Measurements from ENCODE around the gene SNX8.
"Not testable (repeated sequence)": the region's sequence is repeated elsewhere in the genome, so short reads cannot be mapped to it uniquely, and the experiment has no call there.

The SNX8 gene

DNA sequence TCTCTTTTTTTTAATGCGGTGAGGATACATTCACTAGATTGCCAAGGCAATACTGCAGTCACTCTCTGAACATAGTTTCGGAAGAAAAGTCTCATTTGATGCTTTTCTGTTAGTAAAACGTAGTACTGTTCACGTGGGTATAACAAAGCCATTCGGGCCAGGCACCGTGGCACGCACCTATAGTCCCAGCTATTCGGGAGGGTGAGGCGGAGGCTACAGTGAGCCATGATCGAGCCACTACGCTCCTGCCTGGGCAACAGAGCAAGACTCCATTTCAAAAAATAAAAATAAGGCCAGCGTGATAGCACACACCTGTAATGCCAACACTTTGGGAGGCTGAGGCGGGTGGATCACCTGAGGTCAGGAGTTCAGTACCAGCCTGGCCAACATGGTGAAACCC is 24.6 kb downstream of the SNX8 start:
- no peak for DNase-seq (ENCODE audit: low read depth)

DNA sequence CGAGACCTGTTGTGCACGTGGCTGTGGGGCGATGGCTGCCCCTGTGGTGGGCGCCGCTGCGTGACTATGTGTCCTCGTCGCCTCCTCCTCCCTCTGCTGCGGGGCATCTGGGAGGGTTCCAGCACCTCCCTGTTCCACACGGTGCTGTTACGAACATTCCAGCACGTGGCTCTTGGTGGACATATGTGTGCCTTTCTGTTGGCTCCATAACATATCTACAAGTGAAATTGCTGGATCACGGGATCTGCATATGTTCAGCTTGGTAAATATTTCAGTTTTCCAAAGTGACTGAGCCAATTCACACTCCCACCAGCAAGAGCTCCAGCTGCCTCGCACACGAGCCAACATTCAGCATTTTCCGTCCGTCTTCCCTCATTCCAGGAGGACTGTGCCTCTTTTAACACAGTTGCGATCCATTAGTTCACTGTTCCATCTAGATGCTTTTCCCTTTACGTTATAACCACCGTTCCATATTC is 25.1 kb downstream of the SNX8 start:
- no peak for DNase-seq (ENCODE audit: low read depth)

DNA sequence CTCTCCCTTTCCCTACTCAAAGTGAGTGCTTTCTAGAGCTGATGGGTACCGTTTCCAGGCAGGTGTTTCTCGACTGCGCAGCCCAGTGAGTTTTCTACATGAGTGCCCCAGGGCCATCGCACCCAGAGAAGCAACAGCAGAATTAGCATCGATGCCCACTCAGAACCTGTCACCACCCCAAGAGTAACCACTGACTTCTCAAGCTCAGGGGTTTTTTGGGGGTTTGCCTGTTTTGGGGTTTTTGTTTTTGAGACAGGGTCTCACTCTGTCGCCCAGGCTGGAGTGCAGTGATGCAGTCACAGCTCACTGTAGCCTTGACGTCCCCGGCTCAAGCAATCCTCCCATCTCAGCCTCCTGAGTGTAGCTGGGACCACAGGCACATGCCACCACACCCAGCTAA is 25.7 kb downstream of the SNX8 start:
- no peak for DNase-seq (ENCODE audit: low read depth)

DNA sequence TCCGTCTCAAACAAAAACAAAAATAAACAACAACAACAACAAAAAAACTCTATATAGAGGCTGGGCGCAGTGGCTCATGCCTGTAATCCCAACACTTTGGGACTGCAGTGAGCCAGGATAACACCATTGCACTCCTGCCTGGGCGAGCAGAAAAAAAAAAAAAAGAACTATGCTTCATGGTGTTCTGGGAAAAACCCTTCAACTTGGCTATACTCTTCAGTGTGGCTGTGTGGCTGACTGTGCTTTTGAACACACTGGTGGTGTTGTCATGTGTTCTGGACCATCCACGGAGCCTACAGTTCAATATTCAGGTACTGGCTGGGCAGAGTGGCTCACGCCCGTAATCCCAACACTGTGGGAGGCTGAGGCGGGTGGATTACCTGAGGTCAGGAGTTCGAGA is 26.5 kb downstream of the SNX8 start:
- no peak for DNase-seq (ENCODE audit: low read depth)

DNA sequence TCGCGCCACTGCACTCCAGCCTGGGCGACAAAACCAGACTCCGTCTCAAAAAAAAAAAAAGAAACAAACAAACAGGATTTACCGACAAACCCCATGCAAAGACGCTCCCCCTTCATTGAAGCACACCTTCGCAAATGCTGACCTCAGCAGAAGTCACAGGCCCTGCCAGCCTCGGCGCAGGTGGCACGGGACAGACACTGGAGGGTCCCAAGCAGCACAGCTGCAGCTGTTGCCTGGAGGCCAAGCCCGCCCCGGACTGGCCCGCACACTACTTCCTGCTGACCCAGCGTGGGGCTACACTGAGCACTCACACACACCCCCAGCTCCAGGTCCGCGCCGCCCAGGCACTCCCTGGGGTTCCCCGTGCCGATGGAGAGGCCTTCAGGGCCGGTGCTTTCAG is 31.2 kb downstream of the SNX8 start:
- DNase-seq (ENCODE audit: low read depth) = no peak

DNA sequence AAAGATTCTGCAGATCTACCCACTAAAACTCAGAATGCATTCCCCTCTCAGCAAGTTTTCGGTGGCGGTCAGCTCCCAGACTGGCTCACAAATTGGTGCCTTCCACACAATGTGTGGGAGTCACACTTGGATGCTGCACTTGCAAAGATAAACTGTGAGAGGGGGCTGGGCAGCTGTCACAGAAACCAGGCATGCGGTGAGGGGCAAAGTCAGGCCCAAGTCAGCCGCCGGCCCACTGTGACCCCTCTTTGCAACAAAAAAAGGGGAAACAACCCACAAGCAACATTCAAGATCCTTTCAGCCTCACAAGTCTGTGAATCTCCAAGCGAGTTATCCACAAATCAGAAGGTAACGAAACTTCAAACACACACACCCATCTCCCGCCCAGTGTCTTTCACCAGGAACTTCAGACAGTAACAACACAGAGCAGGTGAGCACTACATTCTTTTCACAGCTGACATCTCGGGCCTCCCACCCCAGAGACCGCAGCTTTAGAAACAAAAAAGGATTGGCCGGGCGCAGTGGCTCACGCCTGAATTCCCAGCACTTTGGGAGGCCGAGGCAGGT is 32.0 kb downstream of the SNX8 start:
- DNase-seq (ENCODE audit: low read depth) = no peak

DNA sequence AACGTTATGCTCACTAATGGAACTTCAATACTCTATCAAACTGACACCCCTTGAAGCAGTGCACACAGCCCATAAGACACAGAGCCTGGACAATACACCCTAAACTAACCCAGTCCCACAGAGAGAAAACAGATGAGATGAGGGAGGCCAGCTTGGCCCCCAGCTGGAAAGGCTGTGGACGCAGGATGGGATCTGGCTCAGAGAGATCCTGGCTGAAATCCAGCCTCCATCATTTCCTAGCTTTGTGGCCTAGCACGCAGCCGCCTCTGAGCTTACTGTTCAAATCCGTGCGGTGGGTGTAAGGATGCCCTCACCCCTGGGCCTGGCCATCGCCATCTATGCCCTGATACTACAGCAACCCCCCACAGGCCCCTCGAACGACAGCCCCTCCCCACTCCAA is 32.7 kb downstream of the SNX8 start:
- no peak for DNase-seq (ENCODE audit: low read depth)

DNA sequence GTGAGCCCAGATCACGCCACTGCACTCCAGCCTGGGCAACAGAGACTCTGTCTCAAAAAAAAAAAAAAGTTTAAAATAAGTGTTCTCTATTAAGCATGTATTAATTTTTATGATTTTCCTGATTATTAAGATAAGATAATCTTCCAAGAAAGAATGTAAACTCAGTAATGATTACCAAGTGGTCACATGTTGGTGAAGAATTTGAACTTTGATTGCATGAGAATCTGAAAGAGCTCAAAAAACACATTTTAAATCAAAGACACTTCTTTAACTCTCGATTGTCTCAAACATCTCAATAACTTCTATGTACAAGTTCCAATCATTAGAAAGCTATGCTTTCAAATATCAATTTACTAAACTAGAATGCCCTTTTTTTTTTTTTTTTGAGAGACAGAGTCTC is 33.8 kb downstream of the SNX8 start:
- no peak for DNase-seq (ENCODE audit: low read depth)

DNA sequence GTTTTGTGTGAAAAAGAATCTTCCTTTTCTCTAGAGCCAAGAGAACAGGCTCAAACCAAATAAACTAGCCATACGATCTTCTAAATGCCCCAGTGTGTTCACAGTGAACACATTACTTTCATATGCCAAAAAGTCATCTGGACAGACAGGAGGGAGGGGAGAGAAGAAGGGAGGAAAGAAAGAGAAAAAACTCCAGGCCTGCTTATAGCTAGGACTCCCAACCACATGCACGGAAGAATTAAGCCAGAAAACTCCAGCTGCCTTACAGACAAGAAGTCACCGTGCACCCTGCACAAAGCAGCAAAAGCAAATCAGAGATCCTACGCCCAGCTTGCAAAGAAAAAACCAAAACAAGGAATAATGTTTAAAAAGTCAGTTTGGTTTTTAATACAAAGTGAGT is 34.3 kb downstream of the SNX8 start:
- no peak for DNase-seq (ENCODE audit: low read depth)

DNA sequence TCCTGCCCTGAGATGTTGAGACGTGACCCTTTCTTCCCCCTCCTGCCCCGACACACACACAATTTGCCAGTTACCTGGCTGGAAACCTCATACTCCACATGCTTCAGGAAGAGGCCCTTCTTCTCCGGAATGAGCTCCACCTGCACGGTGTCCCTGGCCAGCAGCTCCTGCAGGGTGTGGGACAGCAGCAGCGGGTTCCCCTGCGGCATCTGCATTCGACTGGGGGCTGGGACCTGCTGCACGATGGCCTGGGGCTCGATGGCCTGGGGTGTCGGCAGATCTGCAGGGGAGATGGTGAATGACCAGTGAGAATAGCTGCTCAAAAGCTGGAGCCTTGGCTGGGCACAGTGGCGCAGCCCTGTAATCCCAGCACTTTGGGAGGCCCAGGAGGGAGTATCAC is 36.2 kb downstream of the SNX8 start:
- no peak for DNase-seq (ENCODE audit: low read depth)

DNA sequence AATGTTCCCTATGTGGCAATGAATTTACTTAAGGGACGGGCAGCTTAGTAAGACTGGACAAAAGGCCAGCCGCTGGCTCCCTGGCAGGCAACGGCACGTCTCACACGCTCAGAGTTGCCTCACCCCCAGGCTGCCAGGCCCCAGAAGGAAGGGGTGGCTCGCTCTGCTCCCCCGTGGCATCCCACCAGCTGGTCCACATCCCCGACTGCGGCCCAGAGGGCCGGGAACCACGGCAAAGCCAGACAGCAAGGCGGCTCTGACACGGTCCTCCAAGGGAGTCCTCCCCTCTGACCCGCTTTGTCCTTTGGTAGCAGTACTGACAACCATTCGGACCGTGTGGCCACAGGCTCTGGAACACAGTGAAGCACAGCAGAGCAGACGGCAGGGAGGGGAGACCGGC is 38.1 kb downstream of the SNX8 start:
- no peak for DNase-seq (ENCODE audit: low read depth)

DNA sequence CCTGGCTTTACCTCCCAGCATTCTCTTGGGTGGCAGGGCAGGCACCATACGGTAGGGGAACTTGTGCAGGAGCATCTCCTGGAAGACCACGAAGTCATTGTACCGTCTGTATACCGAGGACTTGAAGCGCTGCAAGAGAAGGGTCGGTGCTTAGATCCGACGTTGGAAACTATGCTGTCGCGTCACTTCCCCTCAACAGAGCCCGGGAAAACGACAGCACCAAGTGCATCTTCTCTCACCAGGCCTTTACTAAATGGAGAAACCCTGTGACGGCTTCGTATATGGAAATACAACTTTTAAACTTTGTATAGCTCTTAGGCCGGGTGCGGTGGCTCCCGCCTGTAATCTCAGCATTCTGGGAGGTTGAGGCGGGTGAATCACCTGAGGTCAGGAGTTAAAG is 39.1 kb downstream of the SNX8 start:
- no peak for DNase-seq (ENCODE audit: low read depth)

DNA sequence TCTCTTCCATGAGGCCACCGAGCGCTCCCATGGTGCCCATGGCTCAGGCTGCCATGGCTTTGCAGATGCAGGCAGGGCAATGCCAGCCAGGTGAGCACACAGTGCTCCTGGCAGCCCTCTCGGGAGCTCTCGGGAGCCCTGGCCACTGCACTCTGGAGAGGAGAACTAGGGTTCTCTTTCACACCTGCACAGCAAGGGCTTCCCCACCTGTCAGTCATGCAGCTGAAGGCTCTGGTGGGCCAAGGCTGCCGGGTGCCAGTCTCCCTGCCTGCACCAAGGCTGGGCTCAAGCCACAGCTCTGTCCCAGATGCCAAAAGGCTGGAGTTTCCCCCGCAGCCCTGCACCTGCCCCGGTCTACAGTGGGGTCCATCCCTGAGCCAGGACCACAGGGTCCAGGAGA is 39.6 kb downstream of the SNX8 start:
- DNase-seq (ENCODE audit: low read depth) = no peak

DNA sequence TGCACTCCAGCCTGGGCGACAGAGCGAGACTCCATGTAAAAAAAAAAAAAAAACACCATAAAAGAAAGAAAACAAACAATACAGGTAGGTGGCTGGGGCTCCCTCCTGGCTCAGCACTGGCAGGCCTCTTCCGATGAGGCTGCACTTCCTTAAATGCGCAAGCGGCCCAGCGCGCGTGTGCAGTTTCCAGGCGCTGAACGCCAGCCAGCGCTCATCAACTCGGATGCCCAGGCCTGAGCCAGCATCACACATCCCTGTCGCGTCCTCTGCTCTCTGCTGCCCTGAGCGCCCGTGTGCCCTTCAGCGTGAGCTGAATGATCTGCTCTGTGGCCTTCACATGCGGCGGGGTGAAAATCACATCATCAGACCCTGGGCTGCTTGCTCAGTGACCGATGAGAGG is 40.4 kb downstream of the SNX8 start:
- DNase-seq (ENCODE audit: low read depth) = no peak

DNA sequence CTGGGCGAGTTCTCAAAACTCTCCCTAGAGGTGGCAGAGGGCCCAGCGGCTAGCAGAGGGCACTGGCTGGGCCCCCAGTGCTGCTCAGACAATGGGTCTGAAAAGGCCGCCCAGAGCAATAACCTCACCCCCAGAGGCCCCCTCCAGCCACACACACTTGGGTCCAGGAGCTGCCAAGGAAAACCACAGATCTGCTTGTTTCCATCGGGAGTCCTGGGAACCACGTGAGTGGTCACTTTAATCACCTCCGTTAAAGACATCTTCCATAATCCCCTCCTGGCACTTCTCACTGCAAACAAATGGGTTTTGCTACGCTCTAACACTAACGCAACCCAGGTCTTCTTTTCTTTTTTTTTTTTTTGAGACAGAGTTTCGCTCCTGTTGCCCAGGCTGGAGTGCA is 42.2 kb downstream of the SNX8 start:
- DNase-seq (ENCODE audit: low read depth) = no peak

DNA sequence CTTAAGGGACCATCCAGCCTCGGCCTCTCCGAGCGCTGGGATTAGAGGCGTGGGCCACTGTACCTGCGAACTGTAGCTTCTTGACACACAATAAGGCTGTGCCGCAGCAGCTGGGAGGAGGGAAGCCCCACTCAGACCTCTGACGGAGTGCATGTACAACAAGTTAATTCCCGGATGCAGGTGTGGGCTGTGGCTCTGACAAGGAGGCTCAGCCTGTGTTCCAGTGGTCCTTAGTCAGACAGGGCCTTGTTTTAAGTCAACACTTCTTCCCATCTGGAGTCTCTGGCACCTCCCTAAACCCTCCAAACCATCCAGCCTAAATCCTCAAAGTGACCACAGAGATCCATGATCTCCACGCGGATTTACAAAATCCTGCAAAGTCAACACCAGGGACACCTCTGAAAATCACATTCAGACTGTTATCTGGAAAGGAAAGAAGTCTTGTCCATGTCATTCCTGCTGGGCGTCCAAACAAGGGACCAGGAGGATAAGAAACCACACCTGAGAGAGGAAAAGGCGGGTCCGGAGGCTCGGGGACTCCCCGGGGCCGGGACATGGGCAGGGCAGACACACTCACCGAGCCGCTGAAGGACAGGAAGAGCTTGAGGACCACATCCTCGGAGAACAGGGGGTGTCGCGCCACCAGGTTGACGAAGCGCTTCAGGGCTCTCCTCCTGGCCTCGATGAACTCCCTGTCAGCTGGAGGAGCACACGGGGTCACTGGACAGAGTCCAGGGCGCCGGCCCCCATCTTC is 42.8 kb downstream of the SNX8 start:
- DNase-seq (ENCODE audit: low read depth) = no peak

DNA sequence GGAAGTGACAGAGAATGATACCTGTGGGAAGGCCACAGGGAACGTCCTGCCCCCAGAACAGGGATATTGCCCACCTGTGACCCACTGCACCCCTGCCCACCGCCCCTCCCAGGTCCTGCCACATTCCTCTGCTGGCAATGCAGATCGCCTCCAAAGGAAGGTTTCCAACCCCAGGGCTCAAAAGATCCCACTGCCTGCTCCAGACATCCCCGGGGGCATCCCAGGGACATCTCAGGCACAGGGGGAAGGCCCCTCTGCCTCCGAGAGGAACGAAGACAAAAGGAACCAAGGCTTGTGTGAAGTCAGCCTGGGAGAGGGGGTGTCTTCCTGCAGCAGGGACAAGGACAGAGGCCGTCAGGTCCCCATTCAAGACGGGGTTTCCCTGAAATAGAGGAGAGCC is 43.7 kb downstream of the SNX8 start:
- no peak for DNase-seq (ENCODE audit: low read depth)

DNA sequence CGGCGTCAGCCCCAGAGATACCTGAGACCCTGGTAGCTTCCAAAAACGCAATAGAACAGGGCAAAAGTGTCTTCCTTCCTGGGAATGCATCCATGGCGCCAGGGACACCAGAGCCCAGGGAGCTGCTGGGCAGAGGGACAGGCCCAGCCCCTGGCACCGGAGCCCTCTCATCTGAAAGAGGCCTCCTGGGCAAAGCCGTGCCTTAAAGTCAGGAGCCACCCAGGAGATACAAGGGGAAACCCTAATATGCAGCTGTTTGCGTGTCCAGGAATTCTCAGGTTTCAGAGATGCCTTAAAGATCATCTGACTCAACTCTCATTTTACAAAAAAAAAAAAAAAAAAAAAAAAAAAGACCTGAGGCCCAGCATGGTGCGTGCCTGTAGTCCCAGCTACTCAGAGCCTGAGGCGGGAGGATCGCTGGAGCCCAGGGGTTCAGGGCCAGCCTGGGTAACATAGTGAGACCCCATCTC is 44.2 kb downstream of the SNX8 start:
- no peak for DNase-seq (ENCODE audit: low read depth)

DNA sequence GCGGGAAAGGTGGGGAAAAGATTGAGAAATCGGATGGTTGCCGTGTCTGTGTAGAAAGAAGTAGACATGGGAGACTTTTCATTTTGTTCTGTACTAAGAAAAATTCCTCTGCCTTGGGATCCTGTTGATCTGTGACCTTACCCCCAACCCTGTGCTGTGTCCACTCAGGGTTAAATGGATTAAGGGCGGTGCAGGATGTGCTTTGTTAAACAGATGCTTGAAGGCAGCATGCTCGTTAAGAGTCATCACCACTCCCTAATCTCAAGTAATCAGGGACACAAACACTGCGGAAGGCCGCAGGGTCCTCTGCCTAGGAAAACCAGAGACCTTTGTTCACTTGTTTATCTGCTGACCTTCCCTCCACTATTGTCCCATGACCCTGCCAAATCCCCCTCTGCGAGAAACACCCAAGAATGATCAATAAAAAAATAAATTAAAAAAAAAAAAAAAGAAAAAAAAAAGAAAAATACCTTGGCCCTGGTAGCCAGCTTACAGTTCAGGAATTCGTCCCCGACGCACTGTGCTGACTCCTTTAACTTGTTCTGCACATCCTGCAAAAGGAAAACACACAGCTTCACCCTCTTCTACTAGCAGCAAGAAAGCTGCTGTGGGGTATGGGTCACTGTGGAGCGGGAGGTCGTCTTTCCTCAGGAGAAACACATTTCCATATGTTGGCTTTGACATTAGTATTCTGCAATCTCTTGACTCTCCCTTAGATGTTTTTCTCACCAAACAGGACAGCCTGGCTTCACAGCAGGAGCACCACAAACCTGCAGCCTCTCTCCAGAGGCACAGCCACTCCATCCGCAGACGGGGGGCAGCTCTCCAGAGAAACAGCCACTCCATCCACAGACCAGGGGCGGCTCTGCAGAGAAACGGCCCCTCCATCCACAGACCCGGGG is 44.9 kb downstream of the SNX8 start:
- not testable (repeated sequence) for DNase-seq (ENCODE audit: low read depth)

DNA sequence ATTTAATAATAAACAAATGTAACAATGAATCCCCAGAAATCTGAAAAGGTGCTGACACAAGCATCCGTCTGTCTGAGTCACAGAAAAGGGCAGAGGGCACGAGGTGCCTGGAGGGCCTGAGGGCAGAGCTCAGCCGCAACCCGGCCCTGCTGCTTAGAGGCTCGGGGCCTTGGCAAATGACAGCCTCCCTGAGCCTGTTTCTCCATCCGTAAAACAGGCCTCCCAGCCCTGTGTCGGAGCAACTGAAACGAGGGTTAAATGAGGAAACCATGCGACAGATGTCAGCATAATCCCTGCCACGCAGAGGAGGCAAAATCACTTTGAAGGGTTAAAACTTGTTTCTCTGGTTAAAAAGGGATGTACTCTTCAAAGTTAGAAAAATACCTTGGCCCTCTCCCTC is 47.3 kb downstream of the SNX8 start:
- DNase-seq (ENCODE audit: low read depth) = no peak

DNA sequence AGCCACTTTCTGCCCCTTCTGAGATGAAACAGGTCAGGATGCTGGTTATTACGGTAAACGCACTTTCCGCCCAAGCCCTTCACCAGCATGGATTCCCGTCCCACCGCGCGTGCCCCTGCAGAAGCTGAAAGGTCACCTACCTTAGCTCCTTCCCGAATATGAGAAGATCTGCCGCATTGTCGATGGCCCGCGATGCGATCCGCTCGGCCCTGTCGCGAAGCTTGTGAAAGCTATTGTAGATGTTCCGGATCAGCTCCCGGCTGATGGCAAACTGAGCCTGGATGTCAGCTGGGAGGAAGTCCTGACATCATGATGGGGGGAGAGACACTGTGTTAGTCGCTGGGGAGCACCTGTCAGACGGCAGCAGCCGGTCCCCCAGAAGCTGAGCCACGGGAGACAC is 50.1 kb downstream of the SNX8 start:
- DNase-seq (ENCODE audit: low read depth) = no peak

DNA sequence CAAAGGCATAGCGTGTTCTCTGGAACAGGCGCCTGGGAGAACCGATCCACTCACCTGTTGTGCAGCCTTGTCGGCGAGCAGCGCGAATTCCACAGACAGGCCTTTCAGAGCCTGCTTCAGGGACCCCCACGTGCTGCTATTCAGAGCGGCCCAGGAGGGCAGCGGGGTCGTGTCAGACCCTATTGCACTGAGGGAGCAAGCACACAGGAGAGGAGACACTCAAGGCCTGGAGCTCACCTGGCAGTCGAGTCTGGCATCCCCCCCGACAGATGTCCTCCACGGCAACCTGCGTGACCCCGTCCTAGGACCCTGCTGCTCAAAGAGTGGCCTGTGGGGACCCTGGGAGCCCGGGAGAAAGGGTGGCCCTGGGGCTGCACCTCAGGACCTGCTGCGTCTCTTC is 51.1 kb downstream of the SNX8 start:
- DNase-seq (ENCODE audit: low read depth) = no peak

DNA sequence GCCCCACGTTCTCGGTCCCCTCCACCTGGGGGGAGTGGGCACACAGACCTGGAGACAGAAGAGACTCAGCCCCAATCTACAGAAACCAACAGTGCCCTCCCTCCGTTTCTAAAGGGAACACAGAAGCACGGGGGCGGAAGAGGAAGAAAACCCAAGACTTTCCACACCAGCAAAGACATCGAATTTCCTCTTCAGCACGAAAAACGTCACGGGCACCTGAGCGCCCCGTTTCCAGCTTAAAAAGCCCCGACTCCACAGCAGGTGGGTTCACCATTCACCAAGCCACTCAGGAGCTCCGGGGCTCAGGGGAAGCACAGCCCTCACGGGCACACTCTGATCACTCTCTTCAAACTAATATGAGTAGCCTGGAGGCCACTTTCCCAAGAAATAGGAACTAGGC is 52.6 kb downstream of the SNX8 start:
- no peak for DNase-seq (ENCODE audit: low read depth)

Measured in activated gamma-delta T cell treated with anti-CD3 and anti-CD28 coated beads, Interleukin-2, amount 50 U/mL, for 16 hours (primary cell).